HG02943 (cell line): ENCODE results near the gene LYZL6.
"Not testable (repeated sequence)": the region's sequence is repeated elsewhere in the genome, so short reads cannot be mapped to it uniquely, and the experiment has no call there.

Source experiments
- ATAC-seq: cut with Tn5 transposase; IDR thresholded peaks from one replicate; pipeline ENCODE4 v1.9.1; 2021; ENCODE audit warnings: mild to moderate bottlenecking, low read depth, moderate library complexity; ENCODE audit not compliant: unreplicated experiment

Gene LYZL6

DNA sequence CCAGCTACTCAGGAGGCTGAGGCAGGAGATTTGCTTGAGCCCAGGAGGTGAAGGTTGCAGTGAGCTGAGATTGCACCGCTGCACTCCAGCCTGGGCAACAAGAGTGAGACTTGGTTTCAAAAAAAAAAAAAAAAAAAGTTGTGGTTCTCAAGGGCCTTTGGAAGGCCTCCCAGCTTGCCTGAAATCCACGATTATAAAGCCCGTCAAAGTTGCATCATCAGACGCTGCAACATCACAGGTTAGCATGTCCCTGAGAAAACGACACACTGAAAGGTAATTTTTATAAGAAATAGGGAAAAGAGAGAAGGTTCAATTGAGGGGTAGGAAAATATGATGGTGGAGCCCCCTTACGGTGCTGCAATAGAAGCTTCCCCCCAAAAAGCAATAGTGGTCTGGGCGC lies 4.6 kb upstream of the LYZL6 start:
- no peak for ATAC-seq

DNA sequence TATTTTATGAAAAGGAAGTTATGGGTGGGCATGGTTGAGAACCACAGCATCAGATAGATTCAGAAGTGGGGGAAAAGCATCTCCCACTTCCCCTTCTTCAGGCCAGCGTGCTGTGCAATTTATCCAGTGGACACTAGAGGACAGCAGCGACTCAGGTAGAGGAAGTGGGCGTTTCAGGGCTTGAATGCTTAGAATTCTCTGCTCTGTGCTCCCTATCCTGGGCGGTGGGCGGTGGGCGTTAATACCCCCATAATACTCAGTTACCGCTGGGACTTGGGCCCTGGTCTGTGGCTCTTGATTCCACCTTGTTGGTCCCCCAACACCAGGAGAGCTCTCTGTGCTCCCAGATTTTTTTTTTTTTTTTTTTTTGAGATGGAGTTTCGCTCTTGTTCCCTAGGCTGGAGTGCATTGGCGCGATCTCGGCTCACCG lies 3.7 kb upstream of the LYZL6 start:
- ATAC-seq: no peak

DNA sequence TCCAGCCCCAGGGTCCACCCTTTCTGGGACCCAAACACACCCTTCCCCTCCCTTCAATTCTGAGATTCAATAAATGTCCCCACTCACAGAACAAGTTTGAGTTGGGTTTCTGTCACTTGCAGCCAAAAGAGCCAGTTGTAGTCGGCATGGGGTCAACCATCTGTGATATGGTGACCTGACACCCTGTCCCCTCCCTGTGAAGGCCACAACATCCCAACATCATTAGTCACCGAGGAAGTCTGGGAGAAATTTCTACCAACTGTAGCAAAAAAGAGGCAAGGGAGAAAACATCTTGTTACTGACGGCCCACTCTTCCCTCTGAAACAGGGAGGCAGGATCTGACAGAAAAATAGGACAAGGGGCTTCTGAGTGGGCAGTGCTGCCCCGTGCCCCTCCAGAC lies 638 bp upstream of the LYZL6 start:
- no peak for ATAC-seq

DNA sequence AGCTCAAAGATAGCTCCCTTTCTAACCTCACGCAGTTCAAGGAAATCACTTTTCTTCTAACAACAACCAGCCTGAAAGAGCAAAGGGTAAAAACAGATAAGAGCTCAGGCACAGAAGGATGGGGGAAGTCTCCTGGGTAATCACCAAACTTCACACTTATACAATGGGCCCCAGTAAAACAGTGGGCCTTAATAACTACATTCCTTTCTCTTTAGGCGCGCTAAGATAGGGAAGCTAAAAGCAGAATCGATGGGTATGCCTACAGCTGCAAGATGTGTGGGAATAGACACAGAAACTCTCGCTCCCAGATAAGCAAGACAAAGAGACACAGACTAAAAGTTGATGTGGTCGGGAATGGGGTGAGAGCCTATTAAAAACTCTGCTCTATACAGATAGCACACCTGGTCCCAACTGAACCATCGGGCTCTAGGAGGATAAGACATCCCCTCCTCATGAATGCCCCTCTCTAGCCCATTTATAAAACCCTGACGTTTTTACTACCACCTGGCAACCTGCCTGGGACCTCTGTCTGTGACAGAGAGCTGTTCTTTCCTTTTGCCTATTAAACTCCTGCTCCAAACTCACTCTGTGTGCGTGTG lies 826 bp downstream of the LYZL6 start:
- ATAC-seq: no peak

DNA sequence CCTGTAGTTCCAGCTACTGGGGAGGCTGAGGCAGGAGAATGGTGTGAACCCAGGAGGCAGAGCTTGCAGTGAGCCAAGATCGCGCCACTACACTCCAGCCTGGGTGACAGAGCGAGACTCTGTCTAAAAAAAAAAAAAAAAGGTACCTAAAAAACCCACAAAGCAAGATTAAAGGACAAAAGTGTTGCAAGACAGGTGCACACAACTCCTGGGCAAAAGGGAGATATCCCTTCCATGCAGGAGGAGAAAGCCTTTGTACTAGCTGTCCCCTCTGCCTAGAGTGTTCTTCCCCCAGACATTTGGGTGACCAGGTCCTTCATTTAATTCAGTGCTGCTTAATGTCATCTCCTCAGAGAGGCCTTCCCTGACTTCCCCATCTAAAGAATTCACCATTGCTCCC lies 5.0 kb downstream of the LYZL6 start:
- not testable (repeated sequence) for ATAC-seq

DNA sequence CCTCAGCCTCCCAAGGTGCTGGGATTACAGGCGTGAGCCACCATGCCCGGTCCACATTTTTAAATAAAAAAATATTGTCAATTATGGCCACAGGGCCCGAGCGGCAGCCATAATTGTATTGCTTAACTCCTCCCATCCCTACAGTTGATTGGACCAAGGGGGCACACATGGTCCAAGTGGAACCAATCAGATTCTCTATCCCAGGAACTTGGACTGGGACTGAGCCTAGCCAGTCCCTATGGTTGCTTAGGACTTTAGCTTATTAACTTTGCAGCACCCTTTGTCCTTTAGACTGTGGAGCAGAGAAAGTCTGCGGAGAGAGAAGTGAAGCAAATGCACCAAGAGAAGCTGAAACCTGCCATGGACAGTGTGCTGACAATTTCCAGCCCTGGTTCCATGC lies 7.5 kb downstream of the LYZL6 start:
- no peak for ATAC-seq

DNA sequence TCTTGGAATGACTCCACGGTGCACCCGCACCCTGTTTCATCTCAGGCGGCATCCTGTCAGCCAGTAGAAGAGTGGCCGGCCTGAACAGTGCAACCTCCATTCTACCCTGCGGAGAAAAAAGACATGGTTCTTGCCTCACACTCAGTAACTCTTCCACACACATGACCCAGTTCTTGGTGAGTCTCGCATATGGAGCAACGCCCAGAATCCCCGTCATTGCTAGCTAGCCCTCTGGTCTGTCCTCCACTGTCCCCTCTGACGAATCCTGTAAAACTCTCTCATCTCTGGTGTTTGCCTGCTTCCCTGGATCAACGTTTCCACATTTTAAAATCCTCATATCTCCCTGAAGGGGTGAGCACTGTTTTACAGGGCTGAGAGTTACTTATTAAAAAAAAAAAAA lies 8.8 kb downstream of the LYZL6 start:
- no peak for ATAC-seq

DNA sequence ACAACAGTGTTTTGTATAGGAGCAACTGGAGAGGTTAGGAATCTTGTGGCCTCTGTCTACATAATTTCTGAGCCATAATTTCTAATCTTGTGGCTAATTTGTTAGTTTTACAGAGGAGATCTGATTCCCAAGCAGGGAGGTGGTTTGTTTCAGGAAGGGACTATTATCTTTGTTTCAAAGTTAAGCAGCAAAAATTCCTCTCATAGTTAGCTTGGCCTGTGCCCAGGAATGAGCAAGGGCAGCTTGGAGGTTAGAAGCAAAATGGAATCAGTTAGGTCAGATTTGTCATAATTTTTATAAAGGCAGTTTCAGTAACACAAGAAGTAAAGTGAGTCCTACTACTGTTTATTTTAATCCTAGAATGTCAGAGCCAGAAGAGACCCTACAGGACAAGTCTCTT lies 10.9 kb downstream of the LYZL6 start:
- no peak for ATAC-seq

DNA sequence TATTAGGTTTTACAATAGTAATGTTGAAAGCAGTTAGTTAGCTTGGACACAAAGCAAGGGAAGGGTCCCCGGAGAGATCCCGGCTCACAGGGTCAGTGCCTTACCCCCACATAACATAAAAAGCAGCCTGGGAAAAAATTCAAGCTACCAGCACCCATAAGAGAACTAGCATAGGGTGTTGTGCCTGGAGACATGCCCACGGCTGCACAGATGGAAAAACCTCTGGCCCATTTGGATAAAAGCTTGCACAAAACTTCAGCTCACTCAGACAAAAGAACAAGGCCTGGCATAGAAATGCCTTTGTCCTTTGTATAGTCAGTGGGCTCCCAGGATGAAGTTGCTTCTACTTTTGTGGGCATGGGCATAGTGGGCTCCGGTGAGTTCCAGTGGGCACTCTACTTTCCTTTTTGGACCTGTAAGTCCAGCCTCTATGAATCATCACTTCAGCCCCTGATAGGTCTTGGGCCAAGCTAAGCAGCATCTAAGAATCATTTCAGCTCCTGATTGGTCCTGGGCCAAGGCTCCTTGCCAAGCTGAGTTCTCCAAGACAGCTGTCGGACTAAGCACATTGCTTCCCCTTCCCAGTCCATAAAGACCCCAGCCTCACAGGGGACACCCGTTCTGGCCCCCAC lies 11.6 kb downstream of the LYZL6 start:
- ATAC-seq: no peak

DNA sequence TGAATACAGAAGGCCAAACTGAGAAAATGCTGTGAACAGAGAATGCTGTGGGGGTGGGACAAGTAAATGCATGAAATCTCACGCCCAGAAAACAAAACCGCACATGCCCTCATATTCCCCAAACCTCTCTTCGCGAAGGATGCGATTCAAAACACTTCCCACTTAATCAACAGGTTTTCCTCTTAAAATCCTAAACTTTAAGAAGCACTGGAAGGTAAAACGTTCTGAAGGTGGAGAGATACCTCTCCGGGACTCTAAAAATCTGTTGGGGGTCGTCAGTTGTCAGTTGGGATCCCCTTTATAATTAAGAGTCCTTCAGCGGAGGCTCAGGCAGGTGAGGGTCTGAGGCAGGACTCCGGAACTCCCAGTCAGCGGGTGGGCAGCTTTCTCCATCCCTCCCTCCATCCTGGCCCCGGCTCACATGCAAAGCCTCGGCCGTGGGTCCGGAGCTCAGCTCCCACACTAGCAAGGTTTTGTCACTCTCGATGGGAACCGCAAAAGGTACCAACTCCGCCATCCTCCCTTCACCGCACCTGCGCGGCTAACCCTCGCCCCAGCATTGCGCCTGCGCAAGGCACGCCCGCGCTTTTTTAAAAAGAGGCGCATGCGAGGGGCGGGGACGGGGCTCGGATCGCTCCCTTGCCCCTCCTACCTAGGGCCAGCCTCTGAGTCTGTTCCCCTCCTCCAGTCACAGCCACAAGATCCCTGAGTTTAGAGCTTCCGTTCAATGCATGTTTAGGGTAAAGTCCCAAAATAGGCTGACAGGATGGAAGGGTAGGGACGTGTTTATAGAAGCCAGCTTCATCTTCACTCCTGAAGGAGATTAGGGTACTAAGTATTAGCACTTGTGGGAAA lies 13.1 kb downstream of the LYZL6 start, which contains the start of gene RDM1:
TSS of gene RDM1 (minus strand) at position 563 of the 855 bp plus-strand sequence. CDS start at position 517, 46 bp downstream.
- no peak for ATAC-seq

DNA sequence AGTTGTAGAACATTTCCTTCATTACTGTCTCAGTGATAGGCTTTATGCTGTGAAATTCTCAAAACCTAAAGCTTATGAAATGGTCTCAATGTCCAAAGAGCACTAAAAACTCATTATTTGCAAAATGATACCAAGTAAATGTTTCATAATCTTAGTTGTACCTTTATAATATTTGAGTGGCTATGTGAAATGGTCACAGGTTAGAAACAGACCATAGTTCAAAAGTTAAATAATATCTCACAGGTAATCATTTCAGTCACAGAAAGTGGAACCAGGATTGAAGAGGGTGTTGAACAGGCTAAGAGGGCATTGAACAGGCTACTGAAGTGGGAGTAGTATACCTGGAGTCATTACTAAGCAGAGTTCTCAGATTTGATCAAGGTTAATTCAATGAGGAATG lies 15.8 kb downstream of the LYZL6 start:
- no peak for ATAC-seq

DNA sequence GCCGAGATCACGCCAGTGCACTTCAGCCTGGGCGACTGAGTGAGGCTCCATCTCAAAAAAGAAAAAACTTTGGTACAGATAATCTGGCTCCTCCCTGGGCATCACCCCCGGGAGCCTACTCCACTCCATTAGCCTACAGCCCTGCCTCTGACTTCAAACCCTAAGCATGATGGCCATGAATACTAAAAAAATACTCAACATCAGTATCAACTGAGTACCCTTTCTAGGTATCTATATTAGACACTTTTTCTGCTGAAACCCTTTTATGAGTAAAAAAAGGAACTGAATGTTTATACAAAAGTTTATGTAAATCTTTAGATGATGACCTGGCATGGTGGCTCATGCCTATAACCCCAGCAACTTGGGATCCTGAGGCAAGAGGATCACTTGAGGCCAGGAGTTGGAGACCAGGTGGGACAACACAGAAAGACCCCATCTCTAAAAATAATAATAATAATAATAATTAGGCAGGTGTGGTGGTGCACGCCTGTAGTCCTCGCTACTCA lies 19.9 kb downstream of the LYZL6 start:
- no peak for ATAC-seq

DNA sequence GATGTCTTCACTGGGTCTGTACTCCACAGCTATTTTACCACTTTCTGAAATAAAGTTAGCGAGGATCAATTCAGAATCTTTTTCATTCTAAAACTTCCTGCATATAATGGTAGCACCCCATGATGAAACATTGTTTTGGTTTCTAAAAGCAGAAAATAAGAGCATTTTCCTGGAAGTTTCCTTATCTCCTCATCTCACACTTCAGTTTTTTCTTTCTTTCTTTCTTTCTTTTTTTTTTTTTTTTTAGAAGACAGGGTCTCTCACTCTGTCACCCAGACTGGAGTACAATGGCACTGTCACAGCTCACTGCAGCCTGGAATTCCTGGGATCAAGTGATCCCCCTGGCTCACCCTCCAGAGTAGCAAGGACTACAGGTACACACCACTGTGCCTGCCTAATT lies 23.3 kb downstream of the LYZL6 start:
- ATAC-seq: no peak

DNA sequence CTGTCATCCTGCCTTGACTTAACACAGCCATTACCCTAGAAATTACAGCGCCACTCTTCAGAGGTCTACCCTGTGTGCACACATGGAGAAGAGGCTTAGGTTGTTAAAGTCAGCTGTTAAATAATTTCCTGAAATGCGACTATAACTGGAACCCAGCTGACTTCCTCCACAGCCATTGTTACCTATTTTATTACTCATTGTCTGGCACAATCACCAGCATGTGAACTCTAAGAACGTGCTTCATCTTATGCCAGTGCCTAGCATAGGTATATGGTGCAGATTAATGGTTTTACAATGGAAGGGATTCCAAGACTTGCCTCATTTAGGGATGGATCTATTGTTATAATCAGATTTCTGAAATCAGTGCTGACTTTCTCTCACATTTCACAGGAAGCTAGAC lies 24.8 kb downstream of the LYZL6 start:
- no peak for ATAC-seq

DNA sequence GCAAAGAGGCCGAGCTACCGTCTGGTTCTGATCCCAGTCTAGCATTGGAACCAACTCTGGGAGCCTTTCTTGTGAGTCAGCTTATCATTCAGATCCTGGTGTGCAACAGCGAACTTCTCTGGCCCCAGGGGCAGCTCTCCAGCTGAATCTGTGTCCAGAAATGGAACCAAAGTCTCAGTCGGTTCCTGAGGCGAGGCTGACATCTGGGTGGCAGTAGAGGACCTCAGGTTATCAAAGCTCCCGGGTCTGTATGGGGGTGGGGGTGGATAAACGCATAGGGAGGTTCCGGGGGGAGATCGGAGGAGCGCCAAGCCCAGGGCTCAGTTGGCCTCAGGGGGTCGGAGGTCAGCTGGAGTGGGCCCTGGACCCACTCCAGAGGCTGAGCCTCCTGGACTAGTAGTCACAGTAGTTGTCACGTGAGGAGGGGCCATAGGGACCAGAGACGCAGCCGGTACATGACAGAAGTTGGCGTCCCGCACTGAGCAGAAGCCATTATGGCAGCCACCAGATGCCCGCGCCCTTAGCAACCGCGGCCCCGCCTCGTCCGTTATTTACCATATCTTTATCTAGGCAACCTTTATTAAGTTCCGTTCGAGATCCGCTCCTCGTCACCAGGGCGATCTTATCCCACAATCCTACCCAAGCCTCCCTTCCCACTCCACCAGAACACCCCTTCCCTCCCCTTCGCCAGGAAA lies 25.8 kb downstream of the LYZL6 start:
- no peak for ATAC-seq

DNA sequence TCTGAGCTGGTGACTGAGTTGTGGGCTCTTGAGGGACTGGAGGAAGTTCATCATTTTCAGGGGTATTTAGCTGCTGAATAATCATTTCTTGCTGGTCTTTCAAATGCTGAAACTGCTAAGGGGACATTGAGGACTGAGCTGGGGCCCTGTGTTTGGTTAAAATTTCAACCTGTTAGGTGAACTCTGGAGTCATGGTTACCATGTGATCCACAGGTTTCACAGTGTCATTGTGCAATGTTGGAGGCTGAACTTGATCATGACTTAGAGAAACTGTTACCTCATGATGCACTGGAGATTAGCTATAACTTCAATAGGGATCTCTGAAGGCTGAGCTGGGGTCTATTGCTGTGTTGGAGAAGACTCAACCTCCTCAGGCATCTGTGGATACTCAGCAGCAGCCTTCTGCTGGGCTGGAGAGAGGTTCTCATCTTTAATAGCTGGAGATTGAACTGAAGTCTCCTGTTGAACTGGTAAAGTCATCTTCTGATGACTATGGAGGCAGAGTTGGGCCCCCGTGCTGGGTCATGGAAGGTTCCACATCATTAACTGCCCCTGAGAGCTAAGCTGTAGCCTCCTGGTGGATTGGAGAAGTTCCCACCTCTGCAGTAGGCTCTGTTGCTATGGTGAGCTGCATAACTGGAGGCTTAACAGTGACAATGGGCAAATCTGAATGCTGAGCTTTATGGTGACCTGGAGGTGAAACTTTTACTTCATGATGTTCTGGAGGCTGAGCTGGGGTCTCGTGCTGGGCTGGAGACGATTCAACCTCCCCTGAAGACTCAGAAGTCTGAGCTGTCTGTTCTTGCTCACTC lies 28.2 kb downstream of the LYZL6 start:
- no peak for ATAC-seq

DNA sequence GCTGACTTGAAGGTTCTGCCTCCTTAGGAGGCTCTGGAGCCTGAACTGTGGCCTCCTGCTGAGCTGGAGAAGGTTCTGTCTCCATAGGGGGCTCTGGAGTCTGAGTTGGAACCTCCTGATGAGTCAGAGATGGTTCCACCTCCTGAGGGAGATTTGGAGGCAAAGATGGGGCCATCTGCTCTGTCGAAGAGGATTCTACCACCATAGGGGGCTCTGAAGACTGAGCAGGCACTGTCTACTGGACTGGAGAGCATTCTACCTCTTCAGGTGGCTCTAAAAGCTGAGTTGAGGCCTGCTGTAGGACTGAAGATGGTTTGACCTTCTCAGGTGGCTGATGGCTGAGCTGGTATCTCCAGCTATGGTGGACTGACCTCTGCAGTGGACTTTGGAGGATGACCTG lies 29.2 kb downstream of the LYZL6 start:
- no peak for ATAC-seq

DNA sequence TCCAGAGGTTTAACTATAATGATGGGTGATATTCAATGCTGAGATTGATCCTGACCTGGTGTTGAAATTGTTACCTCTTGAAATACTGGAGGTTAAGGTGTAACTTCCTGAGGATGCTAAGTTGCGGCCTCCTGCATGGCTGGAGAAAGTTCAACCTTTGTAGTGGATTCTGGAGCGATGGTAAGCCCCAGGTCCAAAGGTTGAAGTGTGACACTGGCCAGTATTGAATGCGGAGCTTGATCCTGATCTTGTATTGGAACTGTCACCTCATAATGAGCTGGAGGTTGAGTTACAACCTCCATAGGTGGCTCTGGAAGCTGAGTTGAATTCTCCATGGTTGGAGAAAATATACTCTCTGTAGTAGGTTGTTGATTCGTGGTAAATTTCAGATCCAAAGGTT lies 29.9 kb downstream of the LYZL6 start:
- no peak for ATAC-seq

DNA sequence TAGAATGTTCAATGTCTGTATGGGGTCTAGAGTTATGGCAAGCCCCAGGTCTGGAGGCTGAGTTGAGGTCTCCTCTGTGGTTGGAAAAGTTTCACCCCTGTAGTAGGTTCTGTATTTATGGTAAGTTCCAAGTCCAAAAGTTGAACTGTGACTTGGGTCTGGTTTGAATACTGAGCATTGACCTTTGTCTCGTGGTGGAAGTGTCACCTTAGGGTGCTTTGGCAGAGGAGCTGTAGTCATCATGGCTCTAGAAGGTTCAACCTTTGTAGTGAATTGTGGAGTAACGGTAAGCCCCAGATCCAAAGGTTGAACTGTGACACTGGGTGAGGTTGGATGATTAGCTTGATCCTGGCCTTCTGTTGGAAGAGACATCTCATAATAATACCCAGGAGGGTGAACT lies 30.6 kb downstream of the LYZL6 start:
- ATAC-seq: no peak

DNA sequence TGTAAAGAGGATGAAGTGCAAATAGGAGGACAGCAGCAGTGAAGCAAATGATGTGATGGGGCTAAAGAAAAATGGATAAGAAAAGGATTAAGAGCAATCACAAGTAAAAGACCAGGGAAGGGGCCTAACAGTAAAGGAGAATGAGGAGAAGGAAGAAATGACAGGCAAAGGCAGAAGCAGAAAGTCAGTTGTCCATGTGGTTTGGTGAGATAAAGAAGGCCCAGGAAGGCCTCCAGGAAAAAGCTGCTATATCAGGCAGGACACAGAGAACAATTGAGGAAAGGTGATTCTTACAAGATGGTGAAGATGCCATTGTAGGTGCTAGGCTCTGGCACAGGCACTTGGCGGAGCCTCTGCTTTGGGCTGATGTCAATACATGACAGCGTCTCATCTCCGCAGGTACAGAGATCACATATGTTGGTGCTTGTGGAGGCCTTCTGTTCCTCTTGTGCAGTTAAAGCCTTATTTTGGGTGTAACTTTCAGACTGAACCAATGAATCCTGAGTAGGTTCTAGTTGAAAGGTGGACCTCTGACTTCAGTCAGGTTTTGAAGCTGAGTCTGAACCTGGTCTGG lies 31.1 kb downstream of the LYZL6 start:
- ATAC-seq: no peak
